Measurements from ENCODE around the gene BRAP.

GRCh38 chr12:111699962-111700361, 14.2 kb upstream of the BRAP start:
- TF ChIP-seq, protein P1, sequence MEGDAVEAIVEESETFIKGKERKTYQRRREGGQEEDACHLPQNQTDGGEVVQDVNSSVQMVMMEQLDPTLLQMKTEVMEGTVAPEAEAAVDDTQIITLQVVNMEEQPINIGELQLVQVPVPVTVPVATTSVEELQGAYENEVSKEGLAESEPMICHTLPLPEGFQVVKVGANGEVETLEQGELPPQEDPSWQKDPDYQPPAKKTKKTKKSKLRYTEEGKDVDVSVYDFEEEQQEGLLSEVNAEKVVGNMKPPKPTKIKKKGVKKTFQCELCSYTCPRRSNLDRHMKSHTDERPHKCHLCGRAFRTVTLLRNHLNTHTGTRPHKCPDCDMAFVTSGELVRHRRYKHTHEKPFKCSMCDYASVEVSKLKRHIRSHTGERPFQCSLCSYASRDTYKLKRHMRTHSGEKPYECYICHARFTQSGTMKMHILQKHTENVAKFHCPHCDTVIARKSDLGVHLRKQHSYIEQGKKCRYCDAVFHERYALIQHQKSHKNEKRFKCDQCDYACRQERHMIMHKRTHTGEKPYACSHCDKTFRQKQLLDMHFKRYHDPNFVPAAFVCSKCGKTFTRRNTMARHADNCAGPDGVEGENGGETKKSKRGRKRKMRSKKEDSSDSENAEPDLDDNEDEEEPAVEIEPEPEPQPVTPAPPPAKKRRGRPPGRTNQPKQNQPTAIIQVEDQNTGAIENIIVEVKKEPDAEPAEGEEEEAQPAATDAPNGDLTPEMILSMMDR (IDR thresholded peaks at IDR 0.05 in 8 of 11, conservative IDR thresholded peaks at IDR 0.05 in 3 of 11) = no peak
- TF ChIP-seq POLR2AphosphoS5 (IDR thresholded peaks at IDR 0.05) = no peak

Data from spleen (tissue), 7 donors.